ENCODE data around the gene EPS15. TPM values are rescaled to one million over a fixed set of nuclear protein-coding genes. Genes with fewer than 3 reads are reported as not detected.

Gene EPS15
- total and polyA plus RNA-seq, 10 of the 15 experiments (the other 5 are each of a cell fraction or from before 2014, with no cell fraction given): 24.7 to 87.8 (median 56.3) TPM

- Histone ChIP-seq H3K27me3 (replicated peaks in 1 of 2; ENCODE audit: control insufficient read depth in 2 of 2, insufficient read depth in 2 of 2, low read length in 1 of 2) (no peaks in the 10 kb centered on the region), H3K4me3 (no peak overlapping the region), H2AFZ (ENCODE audit: control insufficient read depth, low read depth, low read length) (no peak overlapping the region), H3K4me1 (ENCODE audit: control insufficient read depth, insufficient read depth, low read length) (no peaks in the 10 kb centered on the region), H3K4me2 (ENCODE audit: control insufficient read depth, insufficient read depth) (no peak overlapping the region), H3K36me3 (ENCODE audit: control insufficient read depth in 2 of 2, insufficient read depth in 2 of 2, low read length in 1 of 2) (peaks cover 3 to 23% of the 10 kb centered on the region in 2 experiments), H3K27ac (ENCODE audit: control insufficient read depth, insufficient read depth) (no peak overlapping the region), H3K9me3 (replicated peaks; ENCODE audit: control insufficient read depth, insufficient read depth, low read length) (no peaks in the 10 kb centered on the region), H3K79me2 (ENCODE audit: control insufficient read depth, insufficient read depth, low read length) (no peaks in the 10 kb centered on the region), H4K20me1 (ENCODE audit: control insufficient read depth, insufficient read depth) (no peaks in the 10 kb centered on the region), H3K9ac (ENCODE audit: control insufficient read depth, insufficient read depth, low read length) (no peak overlapping the region)
- 99% methylated on average over 3 of the region's 3 CpGs for WGBS (ENCODE audit: insufficient coverage, insufficient replicate concordance, low lambda C conversion rate, missing lambda C conversion rate)
- 0 out of 2 replicates have a peak, but pooled peaks have one; percentile 33 for TF ChIP-seq ATF7 (IDR thresholded peaks at IDR 0.05; ENCODE audit: low read depth)
- TF ChIP-seq TAF1 (IDR thresholded peaks at IDR 0.05; ENCODE audit: borderline replicate concordance, low read depth, low read length): no peak
- BruUV-seq (replicated peaks): TSS peak; percentile 5
- CTCF ChIA-PET: interaction anchor here (1.5 kb wide), 1 partner anchor 304 kb away, joined by 3 read pairs; no protein-coding TSS in a partner anchor
- POLR2A ChIA-PET: no interaction called here
- intact Hi-C loops (cut with micrococcal nuclease; ENCODE audit: unreplicated experiment): no loop called here
- ATAC-seq (no peak), DNase-seq (ENCODE audit: low read depth, low spot score) (no peak), FAIRE-seq (no peak)
- SMC1A ChIA-PET (ENCODE audit: uncharacterized antibody, unreplicated experiment): interaction anchor here (1.1 to 1.6 kb wide), 5 partner anchors 16 to 48 kb away, joined by 3 read pairs; no protein-coding TSS in a partner anchor
- RAD21 ChIA-PET (ENCODE audit: unreplicated experiment): interaction anchor here (2.1 kb wide), 1 partner anchor 70 kb away, joined by 4 read pairs; no protein-coding TSS in a partner anchor
- in situ Hi-C loops (cut with MboI): no loop called here
Observed at GRCh38 chr1:51464828-51465227, 54.2 kb downstream of the EPS15 start.

- DNase-seq (ENCODE audit: low read depth, low spot score) (no peak), ATAC-seq (no peak), FAIRE-seq (no peak)
- ChIA-PET POLR2A (interaction anchor here (1.7 kb wide), 1 partner anchor 11 kb away, joined by 3 read pairs; no protein-coding TSS in a partner anchor), CTCF (no interaction called here), SMC1A (ENCODE audit: uncharacterized antibody, unreplicated experiment) (interaction anchor here (0.6 to 1.3 kb wide), 3 partner anchors 20 to 105 kb away, joined by 3 read pairs; no protein-coding TSS in a partner anchor), RAD21 (ENCODE audit: unreplicated experiment) (interaction anchor here (2.1 kb wide), 1 partner anchor 71 kb away, joined by 4 read pairs; no protein-coding TSS in a partner anchor)
- no peaks in the 10 kb centered on the region for H4K20me1 ChIP-seq (ENCODE audit: control insufficient read depth, insufficient read depth)
- peaks cover 3 to 26% of the 10 kb centered on the region in 2 experiments for H3K36me3 ChIP-seq (ENCODE audit: control insufficient read depth in 2 of 2, insufficient read depth in 2 of 2, low read length in 1 of 2)
- no peaks in the 10 kb centered on the region for H3K79me2 ChIP-seq (ENCODE audit: control insufficient read depth, insufficient read depth, low read length)
- H3K4me3 ChIP-seq: no peak overlapping the region
- WGBS (ENCODE audit: insufficient coverage, insufficient replicate concordance, low lambda C conversion rate, missing lambda C conversion rate): 100% methylated on average over 1 of the region's 1 CpG
- no peaks in the 10 kb centered on the region for H3K4me1 ChIP-seq (ENCODE audit: control insufficient read depth, insufficient read depth, low read length)
- no peak overlapping the region for H3K27ac ChIP-seq (ENCODE audit: control insufficient read depth, insufficient read depth)
- no peak overlapping the region for H3K9ac ChIP-seq (ENCODE audit: control insufficient read depth, insufficient read depth, low read length)
- H2AFZ ChIP-seq (ENCODE audit: control insufficient read depth, low read depth, low read length): no peak overlapping the region
- BruUV-seq (replicated peaks): no TSS peak
- no peak overlapping the region for H3K4me2 ChIP-seq (ENCODE audit: control insufficient read depth, insufficient read depth)
- no peaks in the 10 kb centered on the region for H3K9me3 ChIP-seq (replicated peaks; ENCODE audit: control insufficient read depth, insufficient read depth, low read length)
- in situ Hi-C loops (cut with MboI): no loop called here
- intact Hi-C loops (cut with micrococcal nuclease; ENCODE audit: unreplicated experiment): no loop called here
- no peaks in the 10 kb centered on the region for H3K27me3 ChIP-seq (replicated peaks in 1 of 2; ENCODE audit: control insufficient read depth in 2 of 2, insufficient read depth in 2 of 2, low read length in 1 of 2)
- TF ChIP-seq CREB1 (IDR thresholded peaks at IDR 0.05; ENCODE audit: low read depth): no peak
- TF ChIP-seq USF1 (IDR thresholded peaks at IDR 0.05; ENCODE audit: borderline replicate concordance, extremely low read length, insufficient read depth, low read depth, low read length): no peak
- TF ChIP-seq ZBTB4 (CRISPR knock-in tag; IDR thresholded peaks at IDR 0.05): no peak
- TF ChIP-seq ZNF217 (IDR thresholded peaks at IDR 0.05): no peak
- TF ChIP-seq JUND (IDR thresholded peaks at IDR 0.05; ENCODE audit: low read depth, low read length): no peak
- TF ChIP-seq SUZ12 (IDR thresholded peaks at IDR 0.05; ENCODE audit: unreplicated experiment): no peak
- no peak for TF ChIP-seq CTCF (IDR thresholded peaks at IDR 0.05 in 2 of 3, conservative IDR thresholded peaks at IDR 0.05 in 1 of 3; ENCODE audit: control insufficient read depth in 2 of 3, extremely low read depth in 1 of 3, insufficient read depth in 1 of 3, low read depth in 3 of 3, low read length in 3 of 3)
- no peak for TF ChIP-seq RFX5 (IDR thresholded peaks at IDR 0.05; ENCODE audit: low read depth, low read length)
- no peak for TF ChIP-seq SIX5 (IDR thresholded peaks at IDR 0.05; ENCODE audit: low read depth, low read length, severe bottlenecking)
Observed at GRCh38 chr1:51463561-51463960, 55.5 kb downstream of the EPS15 start.
